Stomach (tissue), 4 donors: ENCODE data around the gene LSM14A.

ENCODE experiments used
- CTCF ChIP-seq, 7 experiments: fragments of 450-650 bp in 4 of 7; fragments of 200-600 bp in 3 of 7; sonication (generic) in 3 of 7; IDR thresholded peaks; one replicate each; pipeline ENCODE4 v1.5.1; 2016 to 2019; ENCODE audit warnings: antibody characterized with exemption in 7 of 7, control low read depth in 2 of 7, mild to moderate bottlenecking in 1 of 7
- EP300 ChIP-seq: sonication (generic); formaldehyde crosslinking; IDR thresholded peaks from one replicate; pipeline ENCODE4 v1.6.1; 2017; ENCODE audit warnings: antibody characterized with exemption
- POLR2A ChIP-seq, 4 donors: fragments of 450-650 bp; IDR thresholded peaks; one replicate each; pipeline ENCODE4 v1.6.1; 2016; ENCODE audit warnings: antibody characterized with exemption in 4 of 4, control low read depth in 2 of 4, mild to moderate bottlenecking in 1 of 4, moderate library complexity in 1 of 4
- POLR2AphosphoS5 ChIP-seq, 3 donors: sonication (generic); formaldehyde crosslinking; IDR thresholded peaks; one replicate each; pipeline ENCODE4 v1.6.1; 2016; ENCODE audit warnings: antibody characterized with exemption in 3 of 3

- TF ChIP-seq CTCF (IDR thresholded peaks at IDR 0.05), result no peak
- no peak for TF ChIP-seq POLR2A (IDR thresholded peaks at IDR 0.05)
- no peak for TF ChIP-seq POLR2AphosphoS5 (IDR thresholded peaks at IDR 0.05)
- no peak for TF ChIP-seq EP300
Measured at GRCh38 chr19:34193439-34193838, 21.1 kb downstream of the LSM14A start.
